MM.1S (cell line): ENCODE measurements around the gene HCLS1.

Experiments
- DNase-seq: peaks from one replicate; pipeline ENCODE4 v3.0.0-alpha.2; 2015
- H2AFZ ChIP-seq: fragments of 300-600 bp; sonication (generic); 2 replicates; pipeline ENCODE4 v1.6.0; 2016; ENCODE audit warnings: antibody characterized with exemption, low read length
- H3F3A ChIP-seq: fragments of 300-600 bp; sonication (generic); 2 replicates; pipeline ENCODE4 v1.6.1; 2016; ENCODE audit warnings: mild to moderate bottlenecking, antibody characterized with exemption, low read length, moderate library complexity, mixed read lengths; ENCODE audit not compliant: insufficient read depth
- H3K27ac ChIP-seq: fragments of 300-600 bp; sonication (generic); 2 replicates; pipeline ENCODE4 v1.5.1; 2016; ENCODE audit warnings: mild to moderate bottlenecking, low read length
- H3K27me3 ChIP-seq: fragments of 300-600 bp; sonication (generic); replicated peaks from 2 replicates; pipeline ENCODE4 v1.6.0; 2016; ENCODE audit warnings: low read length; ENCODE audit not compliant: insufficient read depth
- H3K36me3 ChIP-seq: fragments of 300-600 bp; sonication (generic); replicated peaks from 2 replicates; pipeline ENCODE4 v1.6.1; 2016; ENCODE audit warnings: mild to moderate bottlenecking, low read length, mixed read lengths; ENCODE audit not compliant: insufficient read depth
- H3K4me1 ChIP-seq: fragments of 300-600 bp; sonication (generic); 2 replicates; pipeline ENCODE4 v1.6.1; 2016; ENCODE audit warnings: low read length, mixed read lengths
- H3K4me2 ChIP-seq: fragments of 300-600 bp; sonication (generic); 2 replicates; pipeline ENCODE4 v1.6.0; 2016; ENCODE audit warnings: low read depth, low read length
- H3K4me3 ChIP-seq: fragments of 300-600 bp; sonication (generic); 2 replicates; pipeline ENCODE4 v1.5.1; 2016; ENCODE audit warnings: low read length, mixed read lengths
- H3K79me2 ChIP-seq: fragments of 300-600 bp; sonication (generic); 2 replicates; pipeline ENCODE4 v1.6.1; 2016; ENCODE audit warnings: mixed run types, low read length, mixed read lengths
- H3K9ac ChIP-seq: fragments of 300-600 bp; sonication (generic); 2 replicates; pipeline ENCODE4 v1.6.1; 2016; ENCODE audit warnings: low read length, mixed read lengths
- H3K9me2 ChIP-seq: fragments of 300-600 bp; sonication (generic); replicated peaks from 2 replicates; pipeline ENCODE4 v1.6.1; 2016; ENCODE audit warnings: mild to moderate bottlenecking, low read length, mixed read lengths; ENCODE audit not compliant: insufficient read depth
- H3K9me3 ChIP-seq: fragments of 300-600 bp; sonication (generic); replicated peaks from 2 replicates; pipeline ENCODE4 v1.6.1; 2016; ENCODE audit warnings: mild to moderate bottlenecking, low read length, mixed read lengths; ENCODE audit not compliant: insufficient read depth
- H4K20me1 ChIP-seq: fragments of 300-600 bp; sonication (generic); 2 replicates; pipeline ENCODE4 v1.6.1; 2016; ENCODE audit warnings: mild to moderate bottlenecking, low read length, moderate library complexity, mixed read lengths; ENCODE audit not compliant: insufficient read depth
- EZH2 ChIP-seq: fragments of 300-600 bp; sonication (generic); optimal IDR thresholded peaks from 2 replicates; pipeline ENCODE3; 2017; ENCODE audit warnings: low read depth, mild to moderate bottlenecking, antibody characterized with exemption, low read length, mixed read lengths
- EZH2phosphoT487 ChIP-seq: fragments of 300-600 bp; sonication (generic); IDR thresholded peaks from 2 replicates; pipeline ENCODE4 v1.6.1; 2018; ENCODE audit warnings: antibody characterized with exemption, low read length
- TF ChIP-seq, protein P1 (sequence below): fragments of 300-600 bp; sonication (generic); IDR thresholded peaks from 2 replicates; pipeline ENCODE4 v1.5.1; 2016; ENCODE audit warnings: antibody characterized with exemption, low read length, mixed read lengths

HCLS1 gene

DNA sequence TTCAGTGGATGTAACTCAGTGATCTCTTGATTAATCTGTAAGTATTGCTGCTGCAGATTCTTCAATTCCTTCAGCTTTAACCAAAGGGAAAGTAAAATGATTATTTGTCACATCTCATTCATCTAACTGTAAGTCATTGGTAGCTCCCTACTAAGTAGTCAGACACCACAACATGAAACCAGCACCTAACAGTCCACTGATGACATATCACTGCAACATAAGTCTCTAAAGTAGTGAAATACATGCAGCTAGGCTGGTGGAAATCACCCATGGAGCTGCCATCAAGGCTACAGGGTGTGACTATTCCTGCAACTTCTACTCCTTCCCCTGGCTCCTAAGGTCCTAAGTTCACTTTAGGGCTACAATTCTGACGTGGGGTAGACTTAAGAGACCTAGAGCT lies 21.1 kb upstream of the HCLS1 start:
- Histone ChIP-seq H3K4me2 (no peak overlapping the region), H3K36me3 (no peaks in the 10 kb centered on the region; the same call in 1 of the 2 replicates), H3K27me3 (no peaks in the 10 kb centered on the region), H3K9ac (no peak overlapping the region), H3K9me3 (no peaks in the 10 kb centered on the region), H3K4me3 (no peak overlapping the region), H4K20me1 (no peaks in the 10 kb centered on the region), H3F3A (no peaks in the 10 kb centered on the region), H3K4me1 (no peaks in the 10 kb centered on the region), H3K79me2 (no peaks in the 10 kb centered on the region), H2AFZ (no peak overlapping the region), H3K9me2 (no peaks in the 10 kb centered on the region), H3K27ac (no peak overlapping the region)
- TF ChIP-seq EZH2 (no peak), EZH2phosphoT487 (no peak)
- TF ChIP-seq, protein P1, sequence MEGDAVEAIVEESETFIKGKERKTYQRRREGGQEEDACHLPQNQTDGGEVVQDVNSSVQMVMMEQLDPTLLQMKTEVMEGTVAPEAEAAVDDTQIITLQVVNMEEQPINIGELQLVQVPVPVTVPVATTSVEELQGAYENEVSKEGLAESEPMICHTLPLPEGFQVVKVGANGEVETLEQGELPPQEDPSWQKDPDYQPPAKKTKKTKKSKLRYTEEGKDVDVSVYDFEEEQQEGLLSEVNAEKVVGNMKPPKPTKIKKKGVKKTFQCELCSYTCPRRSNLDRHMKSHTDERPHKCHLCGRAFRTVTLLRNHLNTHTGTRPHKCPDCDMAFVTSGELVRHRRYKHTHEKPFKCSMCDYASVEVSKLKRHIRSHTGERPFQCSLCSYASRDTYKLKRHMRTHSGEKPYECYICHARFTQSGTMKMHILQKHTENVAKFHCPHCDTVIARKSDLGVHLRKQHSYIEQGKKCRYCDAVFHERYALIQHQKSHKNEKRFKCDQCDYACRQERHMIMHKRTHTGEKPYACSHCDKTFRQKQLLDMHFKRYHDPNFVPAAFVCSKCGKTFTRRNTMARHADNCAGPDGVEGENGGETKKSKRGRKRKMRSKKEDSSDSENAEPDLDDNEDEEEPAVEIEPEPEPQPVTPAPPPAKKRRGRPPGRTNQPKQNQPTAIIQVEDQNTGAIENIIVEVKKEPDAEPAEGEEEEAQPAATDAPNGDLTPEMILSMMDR = no peak
- no peak for DNase-seq

DNA sequence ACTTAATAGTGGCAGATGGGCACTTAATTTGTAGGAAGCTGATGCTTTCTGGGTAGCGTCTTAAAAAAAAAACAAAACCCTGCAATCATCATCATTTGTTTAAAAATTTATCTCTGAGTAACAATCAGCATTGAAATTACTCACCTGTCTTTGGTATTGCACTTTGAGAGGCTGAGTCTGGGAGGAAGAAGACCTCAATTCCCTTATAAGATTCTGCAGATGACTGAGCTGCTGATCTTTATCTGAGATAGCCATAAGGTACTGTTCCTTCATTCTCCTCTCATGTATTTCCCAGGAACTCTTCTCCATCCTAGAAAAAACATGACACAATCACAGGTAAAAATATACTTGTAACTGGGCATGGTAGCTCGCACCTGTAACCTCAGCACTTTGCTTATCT lies 16.4 kb upstream of the HCLS1 start:
- H3K4me1 ChIP-seq = no peaks in the 10 kb centered on the region
- H3K9ac ChIP-seq = no peak overlapping the region
- no peaks in the 10 kb centered on the region for H3K9me2 ChIP-seq
- no peaks in the 10 kb centered on the region for H3K27me3 ChIP-seq
- no peaks in the 10 kb centered on the region for H3K9me3 ChIP-seq
- H3F3A ChIP-seq = no peaks in the 10 kb centered on the region
- no peak for DNase-seq
- H3K27ac ChIP-seq = no peak overlapping the region
- H3K4me2 ChIP-seq = no peak overlapping the region
- peaks cover 8% of the 10 kb centered on the region for H3K36me3 ChIP-seq
- no peak for TF ChIP-seq EZH2phosphoT487
- TF ChIP-seq EZH2 = no peak
- TF ChIP-seq, protein P1 = no peak
- no peaks in the 10 kb centered on the region for H4K20me1 ChIP-seq
- no peak overlapping the region for H2AFZ ChIP-seq
- H3K4me3 ChIP-seq = no peak overlapping the region
- no peaks in the 10 kb centered on the region for H3K79me2 ChIP-seq

DNA sequence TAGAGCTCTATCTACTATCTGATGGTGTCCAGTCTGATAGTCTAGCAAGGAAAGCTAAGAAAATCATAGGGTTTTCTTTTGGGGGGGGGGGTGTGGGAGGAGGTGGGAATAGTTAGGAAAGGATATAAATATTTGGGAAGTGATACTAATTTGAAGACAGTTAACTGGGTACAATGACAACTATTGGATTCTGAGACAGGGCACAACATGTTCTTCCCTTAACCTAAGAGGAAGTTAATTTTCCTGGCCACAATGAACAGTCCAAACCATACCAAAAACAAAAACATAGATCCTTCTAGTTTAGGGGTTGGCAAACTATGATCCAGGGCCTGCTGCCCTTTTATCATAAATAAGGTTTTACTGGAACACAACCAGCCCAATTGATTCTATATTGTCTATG lies 10.0 kb upstream of the HCLS1 start:
- no peak overlapping the region for H2AFZ ChIP-seq
- TF ChIP-seq EZH2phosphoT487 (no peak), EZH2 (no peak)
- TF ChIP-seq, protein P1 = no peak
- no peaks in the 10 kb centered on the region for H3K79me2 ChIP-seq
- no peak for DNase-seq
- H3K36me3 ChIP-seq = peaks cover 9% of the 10 kb centered on the region; the same call in 1 of the 2 replicates
- H3F3A ChIP-seq = no peaks in the 10 kb centered on the region
- H4K20me1 ChIP-seq = no peaks in the 10 kb centered on the region
- no peak overlapping the region for H3K27ac ChIP-seq
- no peaks in the 10 kb centered on the region for H3K9me3 ChIP-seq
- H3K4me1 ChIP-seq = no peaks in the 10 kb centered on the region
- no peak overlapping the region for H3K4me2 ChIP-seq
- no peaks in the 10 kb centered on the region for H3K27me3 ChIP-seq
- no peak overlapping the region for H3K4me3 ChIP-seq
- H3K9me2 ChIP-seq = no peaks in the 10 kb centered on the region
- H3K9ac ChIP-seq = no peak overlapping the region
